BE2C (cell line): Measurements from ENCODE around the gene GZMM. TPM values are rescaled to one million over a fixed set of nuclear protein-coding genes. Genes with fewer than 3 reads are reported as not detected.

Experiments
- DNase-seq: peaks from one replicate; pipeline ENCODE4 v3.0.0-alpha.2; 2020
- H3K27me3 ChIP-seq: fragments of 250-450 bp; sonication (Bioruptor Pico); 2 replicates; pipeline ENCODE4 v1.5.1; 2020; ENCODE audit warnings: mild to moderate bottlenecking
- H3K36me3 ChIP-seq: fragments of 250-450 bp; sonication (Bioruptor Pico); 2 replicates; pipeline ENCODE4 v1.5.1; 2020; ENCODE audit warnings: mild to moderate bottlenecking
- H3K4me1 ChIP-seq: fragments of 250-450 bp; sonication (Bioruptor Pico); 2 replicates; pipeline ENCODE4 v1.5.1; 2020
- H3K4me3 ChIP-seq: 2 replicates; pipeline ENCODE4 v1.5.1; 2011; ENCODE audit warnings: low read depth, low read length
- H3K9me3 ChIP-seq: fragments of 250-450 bp; sonication (Bioruptor Pico); 2 replicates; pipeline ENCODE4 v1.5.1; 2020
- polyA plus RNA-seq: library from polyadenylated mRNA; unstranded; fragments of >200 nt; gene quantifications from one replicate; pipeline ENCODE4 v1.2.1, GENCODE V29; 2012; ENCODE audit warnings: low read depth, missing spikeins; ENCODE audit not compliant: insufficient read length, insufficient read depth
- TF ChIP-seq, protein P1 (sequence below): IDR thresholded peaks from 2 replicates; pipeline ENCODE4 v1.5.1; 2012; ENCODE audit warnings: mild to moderate bottlenecking, low read depth, low read length

The GZMM gene
- polyA plus RNA-seq, result 4.1 TPM

DNA sequence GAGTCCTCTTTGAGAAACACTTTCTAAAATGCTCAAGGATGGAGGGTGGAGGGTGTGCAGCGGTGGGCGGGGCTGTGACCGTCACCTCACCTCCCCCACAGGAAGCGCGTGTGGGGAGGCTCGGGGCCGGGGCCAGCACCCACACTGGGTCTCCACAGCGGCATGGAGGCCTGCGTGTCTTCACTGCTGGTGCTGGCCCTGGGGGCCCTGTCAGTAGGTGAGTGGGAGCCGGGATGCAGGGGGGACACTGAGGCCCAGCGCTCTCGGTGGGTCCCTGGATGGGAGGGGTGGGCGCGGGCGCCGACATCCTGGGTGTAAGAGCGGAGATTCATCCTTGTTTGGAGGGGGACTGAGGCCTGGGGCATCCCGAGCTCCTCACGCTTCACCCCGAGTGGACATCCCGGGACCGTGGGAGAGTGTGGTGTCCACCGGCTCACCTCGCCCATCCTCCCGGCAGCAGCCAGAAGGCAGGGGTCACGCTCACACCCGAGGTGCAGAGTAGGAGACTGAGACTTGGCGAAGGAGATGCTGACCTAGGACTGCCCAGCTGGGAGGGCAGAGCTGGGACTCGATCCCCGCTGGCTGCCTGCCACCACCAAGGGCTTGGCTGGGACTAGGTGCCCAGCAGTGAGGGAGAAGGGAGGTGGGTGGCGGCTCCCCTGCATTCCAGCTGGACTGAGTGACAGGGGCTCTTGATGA is at the start of gene GZMM:
GZMM (plus strand) TSS at position 144 of the 699 bp plus-strand sequence; CDS start at position 163, 19 bp downstream.
- no peaks in the 10 kb centered on the region for H3K9me3 ChIP-seq
- TF ChIP-seq, protein P1, sequence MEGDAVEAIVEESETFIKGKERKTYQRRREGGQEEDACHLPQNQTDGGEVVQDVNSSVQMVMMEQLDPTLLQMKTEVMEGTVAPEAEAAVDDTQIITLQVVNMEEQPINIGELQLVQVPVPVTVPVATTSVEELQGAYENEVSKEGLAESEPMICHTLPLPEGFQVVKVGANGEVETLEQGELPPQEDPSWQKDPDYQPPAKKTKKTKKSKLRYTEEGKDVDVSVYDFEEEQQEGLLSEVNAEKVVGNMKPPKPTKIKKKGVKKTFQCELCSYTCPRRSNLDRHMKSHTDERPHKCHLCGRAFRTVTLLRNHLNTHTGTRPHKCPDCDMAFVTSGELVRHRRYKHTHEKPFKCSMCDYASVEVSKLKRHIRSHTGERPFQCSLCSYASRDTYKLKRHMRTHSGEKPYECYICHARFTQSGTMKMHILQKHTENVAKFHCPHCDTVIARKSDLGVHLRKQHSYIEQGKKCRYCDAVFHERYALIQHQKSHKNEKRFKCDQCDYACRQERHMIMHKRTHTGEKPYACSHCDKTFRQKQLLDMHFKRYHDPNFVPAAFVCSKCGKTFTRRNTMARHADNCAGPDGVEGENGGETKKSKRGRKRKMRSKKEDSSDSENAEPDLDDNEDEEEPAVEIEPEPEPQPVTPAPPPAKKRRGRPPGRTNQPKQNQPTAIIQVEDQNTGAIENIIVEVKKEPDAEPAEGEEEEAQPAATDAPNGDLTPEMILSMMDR, result no peak
- H3K4me1 ChIP-seq, result no peaks in the 10 kb centered on the region
- no peak within 1 kb of the TSS for H3K4me3 ChIP-seq
- no peak for DNase-seq
- H3K36me3 ChIP-seq, result peaks cover 3% of the 10 kb centered on the region; the same call in 1 of the 2 replicates
- no peaks in the 10 kb centered on the region for H3K27me3 ChIP-seq

DNA sequence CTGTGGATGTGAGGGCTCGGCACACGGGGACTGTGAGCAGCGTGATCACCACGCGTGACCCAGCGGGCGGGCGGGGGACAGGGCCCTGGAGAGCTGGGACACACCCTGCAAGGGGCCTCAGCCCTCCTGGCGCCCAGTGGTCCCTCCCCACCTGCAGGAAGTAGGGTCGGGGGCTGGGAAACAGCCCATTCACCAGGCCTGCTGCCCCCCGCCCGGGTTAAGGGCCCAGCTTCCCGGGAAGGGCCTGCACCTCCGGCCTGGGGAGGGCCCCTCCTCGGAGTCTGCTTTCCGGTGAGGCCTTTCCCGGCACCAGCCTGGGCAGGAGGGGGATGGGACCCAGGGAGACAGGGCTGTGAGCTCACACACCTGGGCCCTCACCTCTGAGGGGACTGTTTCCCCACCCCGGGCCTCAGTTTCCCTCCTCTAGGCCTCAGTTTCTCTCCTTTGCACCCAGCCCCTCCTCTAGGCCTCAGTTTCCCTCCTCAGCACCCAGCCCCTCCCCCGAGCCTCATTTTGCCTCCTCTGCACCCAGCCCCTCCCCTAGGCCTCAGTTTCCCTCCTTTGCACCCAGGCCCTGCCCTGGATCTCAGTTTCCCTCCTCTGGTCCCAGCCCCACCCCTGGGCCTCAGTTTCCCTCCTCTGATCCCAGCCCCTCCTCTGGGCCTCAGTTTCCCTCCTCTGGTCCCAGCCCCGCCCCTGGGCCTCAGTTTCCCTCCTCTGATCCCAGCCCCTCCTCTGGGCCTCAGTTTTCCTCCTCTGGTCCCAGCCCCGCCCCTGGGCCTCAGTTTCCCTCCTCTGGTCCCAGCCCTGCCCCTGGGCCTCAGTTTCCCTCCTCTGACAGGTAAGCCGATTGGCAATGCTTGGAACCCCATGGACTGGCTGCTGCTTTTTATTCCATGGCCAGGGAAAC is 49.4 kb upstream of the GZMM start:
- no peak for DNase-seq
- no peaks in the 10 kb centered on the region for H3K4me1 ChIP-seq
- no peak overlapping the region for H3K4me3 ChIP-seq
- no peaks in the 10 kb centered on the region for H3K36me3 ChIP-seq
- TF ChIP-seq, protein P1, result no peak
- H3K27me3 ChIP-seq, result peaks cover 20% of the 10 kb centered on the region
- H3K9me3 ChIP-seq, result peaks cover 8% of the 10 kb centered on the region

DNA sequence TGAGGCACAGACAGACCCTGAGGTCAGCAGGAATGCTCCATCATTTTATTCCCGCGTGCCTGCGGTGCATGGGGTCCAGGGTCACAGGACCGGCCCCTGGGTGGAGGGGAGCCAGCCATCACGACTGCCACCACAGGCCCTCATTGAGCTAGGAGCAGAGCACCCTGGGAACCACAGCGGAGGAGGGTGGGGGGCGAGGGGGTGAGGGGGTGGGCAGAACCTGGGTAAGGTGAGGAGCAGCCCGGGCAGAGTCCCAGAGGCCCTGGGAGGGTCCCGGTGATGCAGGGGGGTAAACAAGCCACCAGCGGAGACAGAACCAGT is 48.8 kb upstream of the GZMM start:
- Histone ChIP-seq H3K4me3 (no peak overlapping the region), H3K9me3 (peaks cover 8% of the 10 kb centered on the region), H3K36me3 (no peaks in the 10 kb centered on the region), H3K27me3 (peaks cover 24% of the 10 kb centered on the region), H3K4me1 (no peaks in the 10 kb centered on the region)
- no peak for DNase-seq
- TF ChIP-seq, protein P1, result no peak

DNA sequence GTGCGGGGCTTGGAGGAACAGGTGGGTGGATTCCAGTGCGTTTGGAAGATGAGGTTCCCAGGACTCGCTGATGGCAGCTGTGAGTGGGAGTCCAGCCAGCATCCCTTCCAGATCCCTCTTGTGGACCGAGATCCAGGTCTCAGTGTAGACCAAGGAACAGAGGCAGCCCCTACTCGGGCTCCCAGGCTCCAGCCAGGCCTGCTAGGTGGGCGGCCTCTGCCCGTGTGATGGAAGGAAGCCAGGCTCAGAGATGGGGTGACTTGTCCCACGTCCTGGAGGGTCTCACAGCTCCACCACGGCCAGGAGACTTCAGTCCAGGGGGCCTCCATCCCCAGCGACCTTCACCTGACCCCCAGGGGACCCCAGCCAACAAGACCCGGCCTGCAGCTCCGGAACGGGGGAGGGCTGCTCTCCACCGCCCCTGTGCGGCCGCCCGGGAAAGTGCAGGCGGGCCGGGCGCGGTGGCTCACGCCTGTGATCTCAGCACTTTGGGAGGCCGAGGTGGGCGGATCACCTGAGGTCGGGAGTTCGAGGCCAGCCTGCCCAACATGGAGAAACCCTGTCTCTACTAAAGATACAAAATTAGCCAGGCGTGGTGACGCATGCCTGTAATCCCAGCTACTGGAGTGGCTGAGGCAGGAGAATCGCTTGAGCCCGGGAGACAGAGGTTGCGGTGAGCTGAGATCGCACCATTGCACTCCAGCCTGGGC is 48.3 kb upstream of the GZMM start:
- H3K9me3 ChIP-seq, result peaks cover 8% of the 10 kb centered on the region
- no peaks in the 10 kb centered on the region for H3K36me3 ChIP-seq
- peaks cover 28% of the 10 kb centered on the region for H3K27me3 ChIP-seq
- no peaks in the 10 kb centered on the region for H3K4me1 ChIP-seq
- H3K4me3 ChIP-seq, result no peak overlapping the region
- DNase-seq, result peak; percentile 58
- TF ChIP-seq, protein P1, result peak; percentile 61

DNA sequence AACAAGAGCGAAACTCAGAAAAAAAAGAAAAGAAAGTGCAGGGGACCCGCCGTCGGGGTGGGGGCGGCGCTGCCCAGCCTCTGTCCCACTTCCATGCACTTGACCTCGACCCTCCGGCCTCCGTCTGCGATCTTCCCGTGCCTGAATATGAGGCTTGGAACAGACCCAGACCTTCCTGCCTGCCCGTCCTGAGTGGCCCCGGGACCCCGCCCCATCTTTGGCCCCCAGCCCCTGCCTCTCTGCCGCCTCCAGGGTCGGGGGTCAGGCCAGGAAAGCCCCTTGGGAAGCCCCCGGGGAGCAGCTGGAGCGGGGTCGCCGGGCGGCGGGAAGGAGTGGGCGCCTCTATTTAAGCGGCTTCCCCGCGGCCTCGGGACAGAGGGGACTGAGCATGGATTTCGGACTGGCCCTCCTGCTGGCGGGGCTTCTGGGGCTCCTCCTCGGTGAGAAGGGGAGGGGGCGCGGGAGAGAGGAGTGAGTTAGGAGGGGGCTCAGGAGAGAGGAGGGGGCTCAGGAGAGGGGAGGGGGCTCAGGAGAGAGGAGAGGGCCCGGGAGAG is 47.7 kb upstream of the GZMM start, which contains the start of gene MADCAM1:
MADCAM1 (plus strand) TSS at position 375 of the 554 bp plus-strand sequence; CDS start at position 389, 14 bp downstream.
- H3K9me3 ChIP-seq, result peaks cover 8% of the 10 kb centered on the region
- no peak for DNase-seq
- H3K27me3 ChIP-seq, result peaks cover 30% of the 10 kb centered on the region
- TF ChIP-seq, protein P1, result no peak
- H3K4me3 ChIP-seq, result no peak within 1 kb of the TSS
- H3K4me1 ChIP-seq, result no peaks in the 10 kb centered on the region
- H3K36me3 ChIP-seq, result no peaks in the 10 kb centered on the region
